Thoracic aorta (tissue), 2 donors: ENCODE measurements around the gene ELSPBP1. TPM values are rescaled to one million over a fixed set of nuclear protein-coding genes. Genes with fewer than 3 reads are reported as not detected.

ENCODE experiments used
- ATAC-seq: fragments of 150-250 bp; one replicate; pipeline ENCODE4 v1.8.0; 2017; ENCODE audit warnings: low read depth; ENCODE audit not compliant: insufficient number of reproducible peaks, low FRiP score
- DNase-seq: peaks from one replicate; pipeline ENCODE4 v3.0.0-alpha.2; 2020; ENCODE audit warnings: low spot score
- H3K27ac ChIP-seq, 2 donors: fragments of 200-600 bp; sonication (generic); 1 replicate in 1 of 2; 2 replicates in 1 of 2; pipeline ENCODE4 v1.5.1; 2016; ENCODE audit warnings: mild to moderate bottlenecking in 2 of 2, moderate library complexity in 2 of 2
- H3K27me3 ChIP-seq: fragments of 200-600 bp; sonication (generic); replicated peaks from 2 replicates; pipeline ENCODE4 v1.6.0; 2016; ENCODE audit warnings: mild to moderate bottlenecking; ENCODE audit not compliant: insufficient read depth
- H3K36me3 ChIP-seq: fragments of 200-600 bp; sonication (generic); one replicate; pipeline ENCODE4 v1.5.1; 2016
- H3K4me1 ChIP-seq, 2 donors: fragments of 200-600 bp; sonication (generic); 1 replicate in 1 of 2; 2 replicates in 1 of 2; pipeline versions ENCODE4 v1.5.1 to v1.6.0; 2016; ENCODE audit warnings: low read depth in 2 of 2, mild to moderate bottlenecking in 1 of 2; ENCODE audit not compliant: control insufficient read depth in 1 of 2
- H3K4me3 ChIP-seq: fragments of 200-600 bp; sonication (generic); 2 replicates; pipeline ENCODE4 v1.5.1; 2016; ENCODE audit warnings: mild to moderate bottlenecking
- H3K9me3 ChIP-seq: fragments of 200-600 bp; sonication (generic); 2 replicates; pipeline ENCODE4 v1.5.1; 2016
- total RNA-seq, 2 donors: library from RNA; depleted of rRNA; stranded (reverse); fragments of >200 nt; gene quantifications; one replicate each; pipeline versions ENCODE4 v1.1.0 to v1.2.3, GENCODE V29; 2016
- TF ChIP-seq, protein P1 (sequence below): fragments of 200-600 bp; sonication (generic); IDR thresholded peaks from one replicate; pipeline ENCODE4 v1.5.1; 2019; ENCODE audit warnings: antibody characterized with exemption

Gene ELSPBP1
- total RNA-seq, 2 donors from 2014 or later = not detected

GRCh38 chr19:48053856-48054255, 59.4 kb downstream of the ELSPBP1 start:
- Histone ChIP-seq H3K4me1 (no peaks in the 10 kb centered on the region), H3K9me3 (no peaks in the 10 kb centered on the region), H3K4me3 (no peak overlapping the region), H3K36me3 (peaks cover 23% of the 10 kb centered on the region), H3K27me3 (no peaks in the 10 kb centered on the region), H3K27ac (no peak overlapping the region)
- ATAC-seq = no peak
- DNase-seq = no peak
- TF ChIP-seq, protein P1, sequence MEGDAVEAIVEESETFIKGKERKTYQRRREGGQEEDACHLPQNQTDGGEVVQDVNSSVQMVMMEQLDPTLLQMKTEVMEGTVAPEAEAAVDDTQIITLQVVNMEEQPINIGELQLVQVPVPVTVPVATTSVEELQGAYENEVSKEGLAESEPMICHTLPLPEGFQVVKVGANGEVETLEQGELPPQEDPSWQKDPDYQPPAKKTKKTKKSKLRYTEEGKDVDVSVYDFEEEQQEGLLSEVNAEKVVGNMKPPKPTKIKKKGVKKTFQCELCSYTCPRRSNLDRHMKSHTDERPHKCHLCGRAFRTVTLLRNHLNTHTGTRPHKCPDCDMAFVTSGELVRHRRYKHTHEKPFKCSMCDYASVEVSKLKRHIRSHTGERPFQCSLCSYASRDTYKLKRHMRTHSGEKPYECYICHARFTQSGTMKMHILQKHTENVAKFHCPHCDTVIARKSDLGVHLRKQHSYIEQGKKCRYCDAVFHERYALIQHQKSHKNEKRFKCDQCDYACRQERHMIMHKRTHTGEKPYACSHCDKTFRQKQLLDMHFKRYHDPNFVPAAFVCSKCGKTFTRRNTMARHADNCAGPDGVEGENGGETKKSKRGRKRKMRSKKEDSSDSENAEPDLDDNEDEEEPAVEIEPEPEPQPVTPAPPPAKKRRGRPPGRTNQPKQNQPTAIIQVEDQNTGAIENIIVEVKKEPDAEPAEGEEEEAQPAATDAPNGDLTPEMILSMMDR = no peak

- DNase-seq = no peak
- H3K4me3 ChIP-seq = no peak overlapping the region
- no peak overlapping the region for H3K27ac ChIP-seq
- no peaks in the 10 kb centered on the region for H3K27me3 ChIP-seq
- H3K36me3 ChIP-seq = no peaks in the 10 kb centered on the region
- no peaks in the 10 kb centered on the region for H3K4me1 ChIP-seq
- ATAC-seq = no peak
- H3K9me3 ChIP-seq = no peaks in the 10 kb centered on the region
- TF ChIP-seq, protein P1 = no peak
Observed at GRCh38 chr19:48059331-48059730, 64.9 kb downstream of the ELSPBP1 start.

- H3K4me3 ChIP-seq = no peak overlapping the region
- DNase-seq (no peak), ATAC-seq (no peak)
- H3K9me3 ChIP-seq = no peaks in the 10 kb centered on the region
- no peaks in the 10 kb centered on the region for H3K4me1 ChIP-seq
- no peak overlapping the region for H3K27ac ChIP-seq
- TF ChIP-seq, protein P1 = no peak
- H3K36me3 ChIP-seq = peaks cover 5% of the 10 kb centered on the region
- H3K27me3 ChIP-seq = no peaks in the 10 kb centered on the region
Observed at GRCh38 chr19:48060381-48060780, 65.9 kb downstream of the ELSPBP1 start.

GRCh38 chr19:48061401-48062344, 67.2 kb downstream of the ELSPBP1 start:
- H3K27me3 ChIP-seq = no peaks in the 10 kb centered on the region
- TF ChIP-seq, protein P1 = no peak
- H3K36me3 ChIP-seq = peaks cover 13% of the 10 kb centered on the region
- DNase-seq (no peak), ATAC-seq (no peak)
- H3K4me1 ChIP-seq = no peaks in the 10 kb centered on the region
- no peak overlapping the region for H3K27ac ChIP-seq
- H3K9me3 ChIP-seq = no peaks in the 10 kb centered on the region
- H3K4me3 ChIP-seq = no peak overlapping the region

- no peak overlapping the region for H3K27ac ChIP-seq
- no peaks in the 10 kb centered on the region for H3K9me3 ChIP-seq
Observed at GRCh38 chr19:48064509-48064908, 70.1 kb downstream of the ELSPBP1 start.

More at GRCh38 chr19:48064509-48064908, 70.1 kb downstream of the ELSPBP1 start:
- TF ChIP-seq, protein P1 = no peak
- DNase-seq = no peak
- no peaks in the 10 kb centered on the region for H3K4me1 ChIP-seq
- H3K27me3 ChIP-seq = no peaks in the 10 kb centered on the region
- no peak for ATAC-seq
- H3K4me3 ChIP-seq = no peak overlapping the region
- H3K36me3 ChIP-seq = peaks cover 13% of the 10 kb centered on the region
